Endothelial cell (in vitro differentiated cells): ENCODE results near the gene WWC1. TPM values are rescaled to one million over a fixed set of nuclear protein-coding genes. Genes with fewer than 3 reads are reported as not detected.

Source experiments
- DNase-seq: peaks from one replicate; pipeline ENCODE4 v3.0.0; 2021; ENCODE audit warnings: low spot score
- H3K27ac Mint-ChIP-seq: one replicate; pipeline ENCODE4 v1.8.0; 2021; ENCODE audit warnings: mixed read lengths, inconsistent platforms; ENCODE audit not compliant: unreplicated experiment
- H3K27me3 Mint-ChIP-seq: one replicate; pipeline ENCODE4 v1.8.0; 2021; ENCODE audit warnings: mild to moderate bottlenecking, moderate library complexity, mixed read lengths, inconsistent platforms; ENCODE audit not compliant: unreplicated experiment
- H3K36me3 Mint-ChIP-seq: one replicate; pipeline ENCODE4 v1.8.0; 2021; ENCODE audit warnings: mild to moderate bottlenecking, low read depth, mixed read lengths, inconsistent platforms; ENCODE audit not compliant: unreplicated experiment
- H3K4me1 Mint-ChIP-seq: one replicate; pipeline ENCODE4 v1.8.0; 2021; ENCODE audit warnings: mild to moderate bottlenecking, mixed read lengths, inconsistent platforms; ENCODE audit not compliant: unreplicated experiment
- H3K4me3 Mint-ChIP-seq: one replicate; pipeline ENCODE4 v1.8.0; 2021; ENCODE audit warnings: mild to moderate bottlenecking, mixed read lengths, inconsistent platforms; ENCODE audit not compliant: unreplicated experiment
- H3K9me3 Mint-ChIP-seq: one replicate; pipeline ENCODE4 v1.8.0; 2021; ENCODE audit warnings: mixed read lengths, inconsistent platforms; ENCODE audit not compliant: unreplicated experiment
- total RNA-seq: library from RNA; stranded (reverse); fragmentation: NEBNext Ultra II Directional; extraction: Animal tissue kit (Norgen Biotek cat#: 25700); gene quantifications from one replicate; pipeline ENCODE4 v1.2.1, GENCODE V29; 2021; ENCODE audit not compliant: unreplicated experiment
- TF ChIP-seq, protein P1 (sequence below): fragments of 200-600 bp; sonication (generic); IDR thresholded peaks from one replicate; pipeline ENCODE4 v1.5.0; 2021; ENCODE audit warnings: antibody characterized with exemption; ENCODE audit not compliant: unreplicated experiment

Gene WWC1
- total RNA-seq, 1 donor from 2014 or later = 1.1 TPM

DNA sequence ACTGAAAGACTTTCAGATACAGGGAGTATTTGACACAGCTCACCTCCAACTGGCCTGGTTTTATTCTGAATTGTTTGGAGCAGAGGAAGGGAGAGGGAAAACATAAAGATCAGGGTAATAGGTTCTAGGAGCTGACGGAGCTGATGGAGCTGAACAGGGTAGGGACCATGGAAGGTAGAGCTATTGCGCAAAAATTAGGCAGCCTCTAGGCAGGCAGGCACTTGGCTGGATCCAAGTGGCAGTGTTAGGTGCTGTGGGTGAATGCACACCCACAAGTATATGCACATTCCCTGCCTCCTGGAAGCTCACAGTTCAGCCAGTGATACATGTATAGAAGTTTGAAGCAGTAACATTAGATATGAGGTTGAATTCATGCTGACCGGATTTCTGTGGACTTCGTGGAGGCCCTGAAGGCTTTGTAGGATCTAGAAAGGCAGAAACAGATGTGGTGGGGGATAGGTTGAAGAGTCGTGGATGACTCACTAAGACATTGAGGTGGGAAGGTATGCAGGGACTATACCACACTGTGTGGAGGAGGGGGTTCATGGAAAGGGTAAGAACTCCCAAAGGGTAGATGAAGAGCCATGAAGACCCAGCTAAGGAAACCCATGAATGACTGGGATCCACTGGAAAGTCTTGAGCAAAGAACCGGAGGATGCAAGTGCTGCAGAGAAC, 50.8 kb downstream of the WWC1 start:
- Mint-ChIP-seq H3K4me3 (no peak overlapping the region), H3K9me3 (no peaks in the 10 kb centered on the region), H3K36me3 (no peaks in the 10 kb centered on the region), H3K27ac (no peak overlapping the region), H3K27me3 (peaks cover 4% of the 10 kb centered on the region), H3K4me1 (peaks cover 15% of the 10 kb centered on the region)
- no peak for DNase-seq
- TF ChIP-seq, protein P1, sequence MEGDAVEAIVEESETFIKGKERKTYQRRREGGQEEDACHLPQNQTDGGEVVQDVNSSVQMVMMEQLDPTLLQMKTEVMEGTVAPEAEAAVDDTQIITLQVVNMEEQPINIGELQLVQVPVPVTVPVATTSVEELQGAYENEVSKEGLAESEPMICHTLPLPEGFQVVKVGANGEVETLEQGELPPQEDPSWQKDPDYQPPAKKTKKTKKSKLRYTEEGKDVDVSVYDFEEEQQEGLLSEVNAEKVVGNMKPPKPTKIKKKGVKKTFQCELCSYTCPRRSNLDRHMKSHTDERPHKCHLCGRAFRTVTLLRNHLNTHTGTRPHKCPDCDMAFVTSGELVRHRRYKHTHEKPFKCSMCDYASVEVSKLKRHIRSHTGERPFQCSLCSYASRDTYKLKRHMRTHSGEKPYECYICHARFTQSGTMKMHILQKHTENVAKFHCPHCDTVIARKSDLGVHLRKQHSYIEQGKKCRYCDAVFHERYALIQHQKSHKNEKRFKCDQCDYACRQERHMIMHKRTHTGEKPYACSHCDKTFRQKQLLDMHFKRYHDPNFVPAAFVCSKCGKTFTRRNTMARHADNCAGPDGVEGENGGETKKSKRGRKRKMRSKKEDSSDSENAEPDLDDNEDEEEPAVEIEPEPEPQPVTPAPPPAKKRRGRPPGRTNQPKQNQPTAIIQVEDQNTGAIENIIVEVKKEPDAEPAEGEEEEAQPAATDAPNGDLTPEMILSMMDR = no peak

GRCh38 chr5:168342985-168343384, 51.5 kb downstream of the WWC1 start:
- no peak overlapping the region for H3K27ac Mint-ChIP-seq
- peaks cover 20% of the 10 kb centered on the region for H3K4me1 Mint-ChIP-seq
- H3K4me3 Mint-ChIP-seq = no peak overlapping the region

DNA sequence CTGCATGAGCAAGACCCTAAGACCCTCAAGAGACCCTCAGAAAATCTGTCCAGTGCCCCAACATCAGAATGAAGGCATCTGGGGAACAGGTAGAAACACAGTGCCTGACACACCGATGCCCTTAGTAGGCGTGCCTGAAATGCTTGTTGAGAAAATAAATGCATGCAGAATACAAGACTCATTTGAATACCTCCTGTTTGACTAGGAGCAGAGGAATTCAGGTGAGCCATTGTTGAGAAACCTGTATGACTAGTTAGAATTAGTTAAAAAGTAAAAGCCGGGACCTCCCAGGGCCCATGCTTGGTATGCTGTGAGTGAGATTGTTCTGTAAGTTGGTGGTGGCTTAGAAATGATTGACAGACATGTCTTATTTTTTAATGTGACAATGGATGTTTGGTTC, 55.0 kb downstream of the WWC1 start:
- no peak overlapping the region for H3K4me3 Mint-ChIP-seq

More at GRCh38 chr5:168342985-168343384, 51.5 kb downstream of the WWC1 start:
- Mint-ChIP-seq H3K36me3 (no peaks in the 10 kb centered on the region), H3K27me3 (peaks cover 3% of the 10 kb centered on the region), H3K9me3 (no peaks in the 10 kb centered on the region)
- no peak for DNase-seq
- TF ChIP-seq, protein P1 = no peak

DNA sequence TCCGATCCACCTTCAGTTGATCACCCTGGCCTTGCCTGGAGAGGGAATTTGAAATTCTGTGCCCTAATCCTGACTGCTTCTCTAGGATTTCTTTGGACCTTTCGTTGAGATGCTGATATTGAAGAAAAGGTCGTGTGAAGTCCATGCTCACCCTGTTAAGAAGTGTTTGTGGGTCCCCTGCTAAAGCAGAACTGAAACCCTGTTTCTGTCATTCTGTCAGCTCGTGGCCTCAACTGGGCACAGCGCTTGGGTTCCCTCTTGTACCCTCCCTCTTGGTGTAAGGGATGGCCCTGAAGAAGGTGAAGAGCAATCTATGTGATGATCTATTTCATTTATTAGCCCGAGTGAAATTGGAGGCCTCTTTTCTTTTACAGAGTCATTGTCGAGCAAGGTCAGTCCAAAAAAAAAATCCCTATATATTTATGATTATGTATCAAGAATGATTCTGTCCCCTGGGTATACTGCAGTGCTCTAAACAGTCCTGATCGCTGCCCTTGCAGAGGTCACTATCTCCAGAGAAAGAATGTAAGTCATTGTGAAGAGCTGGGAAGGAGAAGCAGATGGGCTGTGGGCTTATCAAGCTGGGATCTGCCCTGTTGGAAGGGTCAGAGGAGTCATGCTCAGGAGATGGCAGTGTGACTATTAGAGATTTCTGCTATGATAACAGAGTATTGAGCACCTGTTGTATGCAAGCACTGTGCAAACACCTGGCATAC, 56.1 kb downstream of the WWC1 start:
- H3K9me3 Mint-ChIP-seq = no peaks in the 10 kb centered on the region
- no peak for DNase-seq
- H3K27ac Mint-ChIP-seq = no peak overlapping the region
- no peak overlapping the region for H3K4me3 Mint-ChIP-seq
- H3K27me3 Mint-ChIP-seq = peaks cover 3% of the 10 kb centered on the region
- H3K4me1 Mint-ChIP-seq = peaks cover 33% of the 10 kb centered on the region
- no peaks in the 10 kb centered on the region for H3K36me3 Mint-ChIP-seq
- TF ChIP-seq, protein P1 = no peak

More for the DNA sequence above, 55.0 kb downstream of the WWC1 start:
- Mint-ChIP-seq H3K9me3 (no peaks in the 10 kb centered on the region), H3K27ac (no peak overlapping the region), H3K36me3 (no peaks in the 10 kb centered on the region), H3K27me3 (peaks cover 3% of the 10 kb centered on the region), H3K4me1 (peaks cover 33% of the 10 kb centered on the region)
- DNase-seq = no peak
- TF ChIP-seq, protein P1 = no peak

DNA sequence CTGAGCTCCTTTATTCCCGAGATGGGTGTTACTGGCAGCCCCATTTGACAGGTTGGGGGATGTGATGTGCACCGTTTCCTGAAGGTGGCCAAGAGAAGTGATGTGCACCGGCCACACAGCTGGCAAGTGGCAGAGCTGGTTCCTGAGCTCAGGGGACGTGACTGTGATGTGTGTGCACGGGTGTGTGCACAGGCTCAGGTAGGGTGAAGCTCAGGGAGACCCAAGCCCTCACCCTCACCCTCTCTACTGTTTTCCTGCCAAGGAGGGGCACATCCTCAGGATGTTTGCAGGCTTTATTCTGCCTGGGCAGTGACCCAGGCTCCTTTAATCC, 56.6 kb downstream of the WWC1 start:
- TF ChIP-seq, protein P1 = no peak
- Mint-ChIP-seq H3K36me3 (no peaks in the 10 kb centered on the region), H3K9me3 (no peaks in the 10 kb centered on the region), H3K27ac (no peak overlapping the region), H3K4me1 (peaks cover 33% of the 10 kb centered on the region), H3K27me3 (peaks cover 3% of the 10 kb centered on the region), H3K4me3 (no peak overlapping the region)
- no peak for DNase-seq
